ENCODE data around the gene IFRD1. TPM values are rescaled to one million over a fixed set of nuclear protein-coding genes. Genes with fewer than 3 reads are reported as not detected.

IFRD1 gene
- total RNA-seq, 1 donor from 2014 or later = 78.3 TPM

DNA sequence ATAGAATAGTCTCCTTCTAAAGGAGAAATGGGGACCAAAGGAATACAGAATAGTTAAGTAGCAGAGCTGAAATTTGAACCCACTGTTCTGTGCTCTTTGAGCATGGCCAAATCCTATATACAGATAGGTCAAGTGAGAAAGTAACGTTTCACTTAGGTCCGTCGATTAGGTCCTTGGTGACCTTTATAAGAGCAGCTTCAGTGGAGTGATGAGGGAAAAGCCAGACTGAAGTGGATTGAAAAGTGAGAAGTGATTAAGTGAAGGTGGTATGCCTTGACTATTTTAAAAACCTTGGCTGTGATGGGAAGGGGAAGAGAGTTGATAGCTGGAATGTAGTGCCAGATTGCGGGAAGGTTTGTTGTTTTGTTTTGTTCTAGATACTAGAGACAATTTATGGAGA, 19.9 kb downstream of the IFRD1 start:
- H3K27me3 Mint-ChIP-seq (ENCODE audit: unreplicated experiment) = no peaks in the 10 kb centered on the region
- peaks cover 67% of the 10 kb centered on the region for H3K36me3 Mint-ChIP-seq (ENCODE audit: unreplicated experiment)
- peaks cover 6% of the 10 kb centered on the region for H3K4me1 Mint-ChIP-seq (ENCODE audit: unreplicated experiment)
- no peaks in the 10 kb centered on the region for H3K9me3 Mint-ChIP-seq (ENCODE audit: unreplicated experiment)
- H3K27ac Mint-ChIP-seq (ENCODE audit: unreplicated experiment) = no peak overlapping the region
- no peak for TF ChIP-seq CTCF (IDR thresholded peaks at IDR 0.05)
- no peak overlapping the region for H3K4me3 Mint-ChIP-seq (ENCODE audit: unreplicated experiment)
- no peak for DNase-seq (ENCODE audit: extremely low spot score, unreplicated experiment)

DNA sequence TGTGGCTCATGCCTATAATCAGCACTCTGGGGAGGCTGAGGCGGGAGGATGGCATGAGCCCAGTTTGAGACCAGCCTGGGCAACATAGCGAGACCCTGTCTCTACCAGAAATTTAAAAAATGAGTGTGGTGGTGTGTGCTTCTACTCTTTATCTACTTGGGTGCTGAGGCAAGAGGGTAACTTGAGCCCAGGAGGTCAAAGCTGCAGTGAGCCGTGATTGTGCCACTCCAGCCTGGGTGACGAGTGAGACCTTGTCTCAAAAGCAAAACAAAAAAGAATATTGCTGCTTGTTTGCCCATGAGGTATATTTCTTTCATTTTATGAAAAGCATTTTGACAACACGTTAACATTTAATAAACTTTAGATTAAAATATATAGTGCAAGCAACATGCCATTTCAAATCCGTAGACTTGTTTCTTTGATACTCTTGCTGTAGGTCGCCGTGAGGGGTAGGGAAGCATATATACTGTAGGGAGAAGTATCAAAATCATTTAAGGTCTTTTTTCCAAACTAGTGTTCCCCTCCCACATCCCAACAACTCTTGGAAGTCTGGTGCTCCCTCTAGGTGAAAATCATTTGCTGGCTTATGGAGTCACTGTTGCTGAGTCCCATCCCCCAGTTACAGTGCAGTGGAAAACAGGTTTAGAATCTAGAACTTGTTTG, 26.3 kb downstream of the IFRD1 start:
- Mint-ChIP-seq H3K27ac (ENCODE audit: unreplicated experiment) (no peak overlapping the region), H3K27me3 (ENCODE audit: unreplicated experiment) (no peaks in the 10 kb centered on the region), H3K9me3 (ENCODE audit: unreplicated experiment) (no peaks in the 10 kb centered on the region), H3K4me3 (ENCODE audit: unreplicated experiment) (no peak overlapping the region), H3K4me1 (ENCODE audit: unreplicated experiment) (peaks cover 18% of the 10 kb centered on the region), H3K36me3 (ENCODE audit: unreplicated experiment) (peaks cover 48% of the 10 kb centered on the region)
- DNase-seq (ENCODE audit: extremely low spot score, unreplicated experiment) = no peak
- TF ChIP-seq CTCF (IDR thresholded peaks at IDR 0.05) = no peak

DNA sequence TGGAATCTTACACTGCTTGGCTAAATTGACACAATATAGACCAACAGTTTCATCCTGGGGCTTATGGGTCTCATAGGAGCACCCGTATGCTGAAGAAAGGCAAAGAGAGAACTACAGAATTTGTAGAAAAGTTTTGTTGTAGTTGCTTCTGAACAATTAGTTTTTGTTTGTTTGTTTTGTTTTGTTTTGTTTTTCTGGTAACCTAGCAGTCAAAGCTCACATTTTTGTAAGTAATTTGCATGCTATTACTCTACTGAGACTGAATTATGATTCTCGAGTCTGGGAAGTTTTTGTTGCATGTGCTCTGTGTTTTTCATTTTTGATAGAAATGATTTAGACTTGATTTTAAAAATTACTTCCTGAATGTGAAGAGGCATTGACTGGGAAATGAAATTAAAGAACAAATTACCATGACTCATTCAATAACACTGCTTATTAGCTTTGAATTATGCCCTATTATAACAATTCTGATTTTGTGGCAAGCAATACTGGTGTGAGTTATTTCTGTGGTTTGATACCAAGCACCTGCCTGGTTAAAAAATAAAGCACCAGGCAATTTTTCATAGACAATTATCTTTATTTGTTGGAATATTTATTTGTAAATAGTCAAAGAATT, 31.0 kb downstream of the IFRD1 start:
- Mint-ChIP-seq H3K27ac (ENCODE audit: unreplicated experiment) (peak overlapping the region; percentile 93), H3K4me3 (ENCODE audit: unreplicated experiment) (no peak overlapping the region), H3K36me3 (ENCODE audit: unreplicated experiment) (peaks cover 19% of the 10 kb centered on the region), H3K9me3 (ENCODE audit: unreplicated experiment) (no peaks in the 10 kb centered on the region), H3K4me1 (ENCODE audit: unreplicated experiment) (peaks cover 55% of the 10 kb centered on the region), H3K27me3 (ENCODE audit: unreplicated experiment) (no peaks in the 10 kb centered on the region)
- DNase-seq (ENCODE audit: extremely low spot score, unreplicated experiment) = no peak
- no peak for TF ChIP-seq CTCF (IDR thresholded peaks at IDR 0.05)

GRCh38 chr7:112481833-112482670, 31.8 kb downstream of the IFRD1 start:
- peaks cover 55% of the 10 kb centered on the region for H3K4me1 Mint-ChIP-seq (ENCODE audit: unreplicated experiment)

More at GRCh38 chr7:112481833-112482670, 31.8 kb downstream of the IFRD1 start:
- Mint-ChIP-seq H3K27ac (ENCODE audit: unreplicated experiment) (peak overlapping the region; percentile 93), H3K9me3 (ENCODE audit: unreplicated experiment) (no peaks in the 10 kb centered on the region), H3K27me3 (ENCODE audit: unreplicated experiment) (no peaks in the 10 kb centered on the region), H3K36me3 (ENCODE audit: unreplicated experiment) (peaks cover 22% of the 10 kb centered on the region), H3K4me3 (ENCODE audit: unreplicated experiment) (no peak overlapping the region)
- no peak for DNase-seq (ENCODE audit: extremely low spot score, unreplicated experiment)
- no peak for TF ChIP-seq CTCF (IDR thresholded peaks at IDR 0.05)
